SU-DHL-6 (cell line): ENCODE measurements around the gene CACNG1.
"Not testable (repeated sequence)": the region's sequence is repeated elsewhere in the genome, so short reads cannot be mapped to it uniquely, and the experiment has no call there.

Source experiments
- H2AFZ ChIP-seq: fragments of 200-600 bp; sonication (generic); 2 replicates; pipeline ENCODE4 v1.6.1; 2014; ENCODE audit warnings: low read depth, mild to moderate bottlenecking, moderate library complexity, mixed read lengths, antibody characterized with exemption, low read length; ENCODE audit not compliant: severe bottlenecking
- H3F3A ChIP-seq: fragments of 200-600 bp; shearing (Covaris generic); 2 replicates; pipeline ENCODE4 v1.6.0; 2016; ENCODE audit warnings: antibody characterized with exemption, mild to moderate bottlenecking; ENCODE audit not compliant: insufficient read depth
- H3K27ac ChIP-seq: fragments of 200-600 bp; sonication (generic); 2 replicates; pipeline ENCODE4 v1.5.1; 2016; ENCODE audit warnings: low read depth, mild to moderate bottlenecking, low read length, moderate library complexity, mixed read lengths
- H3K27me3 ChIP-seq: fragments of 200-600 bp; sonication (generic), shearing (Covaris generic); 2 replicates; pipeline ENCODE4 v1.6.0; 2014; ENCODE audit warnings: mild to moderate bottlenecking, low read length
- H3K36me3 ChIP-seq: fragments of 200-600 bp; sonication (generic); 2 replicates; pipeline ENCODE4 v1.6.1; 2014; ENCODE audit warnings: mild to moderate bottlenecking, low read length, mixed read lengths
- H3K4me2 ChIP-seq: fragments of 300-600, 200-600 bp; shearing (Covaris generic), sonication (generic); 2 replicates; pipeline ENCODE4 v1.6.0; 2014; ENCODE audit warnings: low read length, low read depth, mild to moderate bottlenecking; ENCODE audit not compliant: poor library complexity, severe bottlenecking
- H3K4me3 ChIP-seq: fragments of 200-600 bp; sonication (generic); 2 replicates; pipeline ENCODE4 v1.5.1; 2014; ENCODE audit warnings: antibody characterized with exemption, low read length, mild to moderate bottlenecking, mixed read lengths; ENCODE audit not compliant: insufficient read depth, poor library complexity, severe bottlenecking
- H3K79me2 ChIP-seq: fragments of 200-600 bp; sonication (generic); 2 replicates; pipeline ENCODE4 v1.6.1; 2014; ENCODE audit warnings: mild to moderate bottlenecking, low read length, moderate library complexity; ENCODE audit not compliant: insufficient read depth
- H3K9ac ChIP-seq: fragments of 200-600 bp; sonication (generic); 2 replicates; pipeline ENCODE4 v1.7.0; 2014; ENCODE audit warnings: mild to moderate bottlenecking, low read length
- H3K9me2 ChIP-seq: fragments of 200-600 bp; sonication (generic); replicated peaks from 2 replicates; pipeline ENCODE4 v1.6.1; 2014; ENCODE audit warnings: low read length; ENCODE audit not compliant: insufficient read depth
- H3K9me3 ChIP-seq: fragments of 200-600 bp; sonication (generic); 2 replicates; pipeline ENCODE4 v1.6.1; 2014; ENCODE audit warnings: low read length, mixed read lengths; ENCODE audit not compliant: insufficient read depth
- H4K20me1 ChIP-seq: fragments of 200-600 bp; sonication (generic); 2 replicates; pipeline ENCODE4 v1.6.1; 2014; ENCODE audit warnings: low read depth, mild to moderate bottlenecking, antibody characterized with exemption, low read length, moderate library complexity, mixed read lengths
- EZH2phosphoT487 ChIP-seq: fragments of 200-600 bp; sonication (generic), shearing (Covaris generic); conservative IDR thresholded peaks from 2 replicates; pipeline ENCODE4 v1.6.1; 2018; ENCODE audit warnings: mild to moderate bottlenecking, antibody characterized with exemption, low read length, moderate library complexity, mixed read lengths
- TF ChIP-seq, protein P1 (sequence below): fragments of 200-600 bp; sonication (generic); IDR thresholded peaks from one replicate; pipeline ENCODE4 v1.5.1; 2017; ENCODE audit warnings: antibody characterized with exemption, mild to moderate bottlenecking, low read length, moderate library complexity; ENCODE audit not compliant: insufficient read depth, poor library complexity, severe bottlenecking

Gene CACNG1

DNA sequence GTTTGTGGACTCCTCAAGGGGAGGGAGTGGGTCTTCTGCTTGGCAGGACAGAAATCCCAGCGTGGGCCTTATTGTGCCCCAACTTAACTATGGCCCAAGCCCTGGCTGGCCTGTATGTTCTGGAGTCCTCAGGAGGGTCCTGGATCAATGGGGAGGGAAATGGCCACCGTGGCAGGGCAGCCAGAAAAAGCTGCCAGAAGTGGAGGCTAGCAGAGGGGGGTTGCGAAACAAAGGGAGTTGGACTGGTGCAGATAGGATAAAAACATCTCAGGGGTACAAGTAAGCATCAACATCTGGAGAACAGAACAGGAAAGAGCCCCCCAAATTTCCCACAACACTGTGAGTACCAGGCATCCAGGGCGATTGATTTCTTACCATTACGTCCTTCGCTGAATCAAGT lies 3.7 kb upstream of the CACNG1 start:
- Histone ChIP-seq H3K4me3 (no peak overlapping the region), H3K9me2 (no peaks in the 10 kb centered on the region), H3K4me2 (no peak overlapping the region), H3K36me3 (no peaks in the 10 kb centered on the region), H3K27me3 (no peaks in the 10 kb centered on the region), H3K9ac (no peak overlapping the region), H4K20me1 (no peaks in the 10 kb centered on the region), H2AFZ (no peak overlapping the region), H3K9me3 (no peaks in the 10 kb centered on the region), H3K79me2 (no peaks in the 10 kb centered on the region), H3K27ac (no peak overlapping the region), H3F3A (no peaks in the 10 kb centered on the region)
- TF ChIP-seq EZH2phosphoT487: no peak
- TF ChIP-seq, protein P1, sequence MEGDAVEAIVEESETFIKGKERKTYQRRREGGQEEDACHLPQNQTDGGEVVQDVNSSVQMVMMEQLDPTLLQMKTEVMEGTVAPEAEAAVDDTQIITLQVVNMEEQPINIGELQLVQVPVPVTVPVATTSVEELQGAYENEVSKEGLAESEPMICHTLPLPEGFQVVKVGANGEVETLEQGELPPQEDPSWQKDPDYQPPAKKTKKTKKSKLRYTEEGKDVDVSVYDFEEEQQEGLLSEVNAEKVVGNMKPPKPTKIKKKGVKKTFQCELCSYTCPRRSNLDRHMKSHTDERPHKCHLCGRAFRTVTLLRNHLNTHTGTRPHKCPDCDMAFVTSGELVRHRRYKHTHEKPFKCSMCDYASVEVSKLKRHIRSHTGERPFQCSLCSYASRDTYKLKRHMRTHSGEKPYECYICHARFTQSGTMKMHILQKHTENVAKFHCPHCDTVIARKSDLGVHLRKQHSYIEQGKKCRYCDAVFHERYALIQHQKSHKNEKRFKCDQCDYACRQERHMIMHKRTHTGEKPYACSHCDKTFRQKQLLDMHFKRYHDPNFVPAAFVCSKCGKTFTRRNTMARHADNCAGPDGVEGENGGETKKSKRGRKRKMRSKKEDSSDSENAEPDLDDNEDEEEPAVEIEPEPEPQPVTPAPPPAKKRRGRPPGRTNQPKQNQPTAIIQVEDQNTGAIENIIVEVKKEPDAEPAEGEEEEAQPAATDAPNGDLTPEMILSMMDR: no peak

DNA sequence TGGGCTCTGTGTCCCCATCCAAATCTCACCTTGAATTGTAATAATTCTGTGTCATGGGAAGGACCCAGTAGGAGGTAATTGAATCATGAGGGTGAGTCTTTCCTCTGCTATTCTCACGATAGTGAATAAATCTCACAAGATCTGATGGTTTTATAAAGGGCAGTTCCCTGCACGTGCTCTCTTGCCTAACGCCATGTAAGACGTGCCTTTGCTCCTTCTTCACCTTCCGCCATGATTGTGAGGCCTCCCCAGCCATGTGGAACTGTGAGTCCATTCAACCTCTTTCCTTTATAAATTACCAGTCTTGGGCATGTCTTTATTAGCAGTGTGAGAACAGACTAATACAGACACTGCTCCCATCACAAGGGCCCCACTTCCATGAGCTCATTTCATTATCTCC lies 3.2 kb upstream of the CACNG1 start:
- H3K79me2 ChIP-seq: not testable (repeated sequence)

DNA sequence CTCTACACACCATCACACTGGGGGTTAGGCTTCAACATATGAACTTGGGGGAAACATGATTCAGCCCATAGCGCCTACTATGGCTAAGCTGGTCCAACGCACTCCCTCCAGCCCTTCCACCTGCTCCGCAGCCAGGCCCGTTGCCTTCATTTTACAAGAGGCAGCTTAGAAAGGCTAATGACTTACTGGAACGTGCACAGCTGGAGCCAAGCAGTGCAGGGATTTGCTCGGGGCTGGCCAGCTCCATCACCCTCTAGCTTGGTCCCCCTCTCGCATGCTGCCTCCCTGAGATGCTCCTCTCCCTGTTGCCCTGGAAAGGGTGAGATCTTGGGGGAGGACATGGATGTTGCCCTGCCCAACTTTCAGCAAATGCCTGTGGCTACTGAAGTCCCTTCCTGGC lies 2.8 kb upstream of the CACNG1 start:
- Histone ChIP-seq H3K79me2 (no peaks in the 10 kb centered on the region), H3K36me3 (no peaks in the 10 kb centered on the region), H4K20me1 (no peaks in the 10 kb centered on the region), H2AFZ (no peak overlapping the region), H3K9me2 (no peaks in the 10 kb centered on the region), H3K4me3 (no peak overlapping the region), H3K9ac (no peak overlapping the region), H3K9me3 (no peaks in the 10 kb centered on the region), H3K27me3 (no peaks in the 10 kb centered on the region), H3K4me2 (no peak overlapping the region), H3F3A (no peaks in the 10 kb centered on the region), H3K27ac (no peak overlapping the region)
- TF ChIP-seq, protein P1: no peak
- TF ChIP-seq EZH2phosphoT487: no peak

More for the DNA sequence above, 3.2 kb upstream of the CACNG1 start:
- not testable (repeated sequence) for H3K36me3 ChIP-seq, H3K27ac ChIP-seq, H3F3A ChIP-seq, H4K20me1 ChIP-seq, H3K9me2 ChIP-seq, H3K27me3 ChIP-seq, H3K9ac ChIP-seq, H3K9me3 ChIP-seq, H3K4me3 ChIP-seq, H2AFZ ChIP-seq, H3K4me2 ChIP-seq

DNA sequence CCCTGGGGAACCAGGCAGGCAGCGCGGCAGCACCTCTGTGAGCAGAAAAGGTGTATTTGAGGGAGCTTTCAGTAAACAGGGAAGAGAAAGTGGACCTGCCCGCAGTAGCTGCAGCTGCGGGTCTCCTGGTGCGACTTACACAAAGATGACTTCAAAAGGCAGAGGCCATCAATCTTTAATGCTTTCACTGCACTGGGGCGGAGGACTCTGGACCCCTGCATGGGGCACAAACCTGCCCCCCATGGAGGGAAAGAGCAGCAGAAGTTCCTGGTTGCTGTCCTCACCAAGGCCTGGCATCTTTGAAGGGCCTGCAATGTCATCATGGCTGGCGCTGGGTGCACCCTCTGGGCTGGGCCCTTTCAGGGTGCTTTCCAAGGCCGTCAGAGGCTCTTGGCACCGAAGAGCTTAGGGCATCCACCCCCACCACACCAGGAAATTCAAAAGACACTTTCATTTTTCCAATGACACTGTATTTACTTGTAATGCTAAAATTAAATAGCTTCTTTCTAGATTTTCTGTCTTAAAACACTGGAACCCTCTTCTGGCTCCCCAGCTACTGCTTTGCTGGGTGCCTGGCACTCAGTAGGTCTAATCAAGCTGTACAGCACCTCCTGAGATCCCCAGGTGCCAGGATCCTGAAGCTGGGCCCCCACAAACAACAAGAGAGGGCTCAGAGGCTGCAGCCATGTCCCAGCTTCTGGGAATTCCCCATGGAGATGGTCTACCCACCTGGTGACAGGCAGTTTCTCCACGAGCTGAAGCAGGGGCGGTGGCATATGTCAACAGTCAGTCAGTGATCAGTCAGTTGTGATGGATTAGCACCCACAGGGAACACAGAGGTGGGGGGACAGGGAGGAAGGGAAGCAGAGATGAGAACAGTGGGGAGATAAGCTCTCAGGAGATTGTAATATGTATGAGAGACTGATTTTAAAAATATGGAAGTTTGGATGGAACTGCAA lies 2.1 kb upstream of the CACNG1 start:
- TF ChIP-seq, protein P1: no peak
- TF ChIP-seq EZH2phosphoT487: no peak
- Histone ChIP-seq H3K4me2 (no peak overlapping the region), H4K20me1 (no peaks in the 10 kb centered on the region)

More for the DNA sequence above, 2.1 kb upstream of the CACNG1 start:
- Histone ChIP-seq H2AFZ (no peak overlapping the region), H3K36me3 (no peaks in the 10 kb centered on the region), H3K9me2 (no peaks in the 10 kb centered on the region), H3K9me3 (no peaks in the 10 kb centered on the region), H3F3A (no peaks in the 10 kb centered on the region), H3K79me2 (no peaks in the 10 kb centered on the region), H3K9ac (no peak overlapping the region), H3K4me3 (no peak overlapping the region), H3K27ac (no peak overlapping the region), H3K27me3 (no peaks in the 10 kb centered on the region)
